ENCODE results near the gene THBD.

Gene THBD

GRCh38 chr20:23083553-23084220 lies 34.2 kb upstream of the THBD start:
- DNase-seq: no peak

- DNase-seq: no peak
Observed at GRCh38 chr20:23082846-23083552, 33.5 kb upstream of the THBD start.

GRCh38 chr20:23081263-23081819 lies 31.9 kb upstream of the THBD start:
- DNase-seq: no peak

GRCh38 chr20:23080521-23080920 lies 31.0 kb upstream of the THBD start:
- no peak for DNase-seq

GRCh38 chr20:23079926-23080325 lies 30.5 kb upstream of the THBD start:
- DNase-seq: no peak

- no peak for DNase-seq
Observed at GRCh38 chr20:23079016-23079351, 29.5 kb upstream of the THBD start.

- DNase-seq: no peak
Observed at GRCh38 chr20:23078351-23079015, 29.0 kb upstream of the THBD start.

- no peak for DNase-seq
Observed at GRCh38 chr20:23077277-23077676, 27.8 kb upstream of the THBD start.

- DNase-seq: no peak
Observed at GRCh38 chr20:23074052-23074451, 24.6 kb upstream of the THBD start.

GRCh38 chr20:23072892-23073586 lies 23.6 kb upstream of the THBD start:
- no peak for DNase-seq

GRCh38 chr20:23071996-23072395 lies 22.5 kb upstream of the THBD start:
- DNase-seq: no peak

- DNase-seq: no peak
Observed at GRCh38 chr20:23071398-23071797, 21.9 kb upstream of the THBD start.

- no peak for DNase-seq
Observed at GRCh38 chr20:23069108-23069507, 19.6 kb upstream of the THBD start.

- no peak for DNase-seq
Observed at GRCh38 chr20:23068283-23068682, 18.8 kb upstream of the THBD start.

GRCh38 chr20:23066772-23067171 lies 17.3 kb upstream of the THBD start:
- DNase-seq: no peak

- DNase-seq: no peak
Observed at GRCh38 chr20:23065266-23066201, 16.1 kb upstream of the THBD start.

GRCh38 chr20:23063581-23063980 lies 14.1 kb upstream of the THBD start:
- no peak for DNase-seq

- DNase-seq: no peak
Observed at GRCh38 chr20:23063168-23063567, 13.7 kb upstream of the THBD start.

- no peak for DNase-seq
Observed at GRCh38 chr20:23062632-23063031, 13.2 kb upstream of the THBD start.

- no peak for DNase-seq
Observed at GRCh38 chr20:23061734-23062561, 12.5 kb upstream of the THBD start.

GRCh38 chr20:23061262-23061661 lies 11.8 kb upstream of the THBD start:
- no peak for DNase-seq
